Subcutaneous abdominal adipose tissue (tissue), 5 donors: ENCODE measurements around the gene QRFP.

Source experiments
- H3K27ac ChIP-seq: one replicate; pipeline ENCODE4 v1.7.0; 2013; ENCODE audit warnings: low read depth, mild to moderate bottlenecking, inconsistent platforms, low read length, moderate library complexity
- H3K27me3 ChIP-seq, 5 donors: one replicate each; pipeline ENCODE4 v1.7.0; 2013; ENCODE audit warnings: low read length in 5 of 5, inconsistent platforms in 1 of 5; ENCODE audit not compliant: control insufficient read depth in 5 of 5, insufficient read depth in 4 of 5
- H3K36me3 ChIP-seq, 5 donors: one replicate each; pipeline ENCODE4 v1.7.0; 2013; ENCODE audit warnings: low read length in 5 of 5; ENCODE audit not compliant: control insufficient read depth in 5 of 5, insufficient read depth in 5 of 5
- H3K4me1 ChIP-seq, 5 donors: one replicate each; pipeline ENCODE4 v1.7.0; 2013; ENCODE audit warnings: low read length in 5 of 5, mild to moderate bottlenecking in 3 of 5, moderate library complexity in 1 of 5; ENCODE audit not compliant: control insufficient read depth in 5 of 5, insufficient read depth in 5 of 5
- H3K4me3 ChIP-seq, 5 donors: one replicate each; pipeline ENCODE4 v1.7.0; 2013; ENCODE audit warnings: low read length in 5 of 5, low read depth in 1 of 5
- H3K9ac ChIP-seq, 5 donors: one replicate each; pipeline ENCODE4 v1.7.0; 2013; ENCODE audit warnings: low read length in 5 of 5, mild to moderate bottlenecking in 4 of 5, moderate library complexity in 3 of 5
- H3K9me3 ChIP-seq, 5 donors: one replicate each; pipeline ENCODE4 v1.7.0; 2013; ENCODE audit warnings: low read length in 5 of 5; ENCODE audit not compliant: control insufficient read depth in 5 of 5
- donor health status: healthy.
- donor health status: healthy.
- donor health status: healthy.
- donor health status: healthy.
- donor health status: healthy.

Gene QRFP

GRCh38 chr9:130903194-130904069, 6.8 kb upstream of the QRFP start:
- no peak overlapping the region for H3K4me3 ChIP-seq
- no peak overlapping the region for H3K27ac ChIP-seq
- H3K9ac ChIP-seq = no peak overlapping the region
- H3K36me3 ChIP-seq = no peaks in the 10 kb centered on the region
- peaks cover 21 to 65% (median 49%) of the 10 kb centered on the region in 5 donors for H3K27me3 ChIP-seq
- H3K9me3 ChIP-seq = no peaks in the 10 kb centered on the region
- no peaks in the 10 kb centered on the region for H3K4me1 ChIP-seq

- Histone ChIP-seq H3K27me3 (peaks cover 30 to 67% (median 58%) of the 10 kb centered on the region in 5 donors), H3K9ac (no peak overlapping the region), H3K9me3 (no peaks in the 10 kb centered on the region), H3K4me1 (no peaks in the 10 kb centered on the region), H3K36me3 (no peaks in the 10 kb centered on the region), H3K4me3 (no peak overlapping the region), H3K27ac (no peak overlapping the region)
Observed at GRCh38 chr9:130902204-130903185, 5.9 kb upstream of the QRFP start.

GRCh38 chr9:130901498-130902203, 5.0 kb upstream of the QRFP start:
- no peak overlapping the region for H3K27ac ChIP-seq
- peaks cover 30 to 67% (median 60%) of the 10 kb centered on the region in 5 donors for H3K27me3 ChIP-seq
- H3K9ac ChIP-seq = no peak overlapping the region
- H3K36me3 ChIP-seq = no peaks in the 10 kb centered on the region
- no peaks in the 10 kb centered on the region for H3K4me1 ChIP-seq
- no peak overlapping the region for H3K4me3 ChIP-seq
- no peaks in the 10 kb centered on the region for H3K9me3 ChIP-seq

- Histone ChIP-seq H3K9me3 (no peaks in the 10 kb centered on the region), H3K9ac (no peak overlapping the region), H3K36me3 (no peaks in the 10 kb centered on the region), H3K4me1 (no peaks in the 10 kb centered on the region), H3K4me3 (no peak overlapping the region), H3K27ac (no peak overlapping the region), H3K27me3 (peaks cover 30 to 62% (median 56%) of the 10 kb centered on the region in 5 donors)
Observed at GRCh38 chr9:130900701-130901497, 4.3 kb upstream of the QRFP start.

GRCh38 chr9:130899051-130899748, 2.6 kb upstream of the QRFP start:
- no peak overlapping the region for H3K4me3 ChIP-seq
- no peak overlapping the region for H3K9ac ChIP-seq
- no peaks in the 10 kb centered on the region for H3K36me3 ChIP-seq
- peaks cover 0 to 13% (median 4%) of the 10 kb centered on the region in 5 donors for H3K4me1 ChIP-seq
- H3K9me3 ChIP-seq = no peaks in the 10 kb centered on the region
- peaks cover 30 to 57% (median 51%) of the 10 kb centered on the region in 5 donors for H3K27me3 ChIP-seq
- H3K27ac ChIP-seq = no peak overlapping the region

- Histone ChIP-seq H3K27me3 (peaks cover 30 to 50% (median 44%) of the 10 kb centered on the region in 5 donors), H3K4me1 (peaks cover 0 to 20% (median 11%) of the 10 kb centered on the region in 5 donors), H3K4me3 (no peak overlapping the region), H3K27ac (no peak overlapping the region), H3K36me3 (peaks cover 0 to 2% (median under 1%) of the 10 kb centered on the region in 5 donors), H3K9ac (no peak overlapping the region), H3K9me3 (no peaks in the 10 kb centered on the region)
Observed at GRCh38 chr9:130898552-130898852, 1.9 kb upstream of the QRFP start.

GRCh38 chr9:130897848-130898551, 1.4 kb upstream of the QRFP start:
- Histone ChIP-seq H3K4me1 (peaks cover 0 to 25% (median 16%) of the 10 kb centered on the region in 5 donors), H3K27ac (no peak overlapping the region), H3K9ac (no peak overlapping the region), H3K9me3 (no peaks in the 10 kb centered on the region), H3K4me3 (no peak overlapping the region), H3K27me3 (peaks cover 30 to 45% (median 40%) of the 10 kb centered on the region in 5 donors), H3K36me3 (peaks cover 0 to 7% (median 6%) of the 10 kb centered on the region in 5 donors)

- Histone ChIP-seq H3K27me3 (peaks cover 26 to 40% (median 35%) of the 10 kb centered on the region in 5 donors), H3K9ac (no peak overlapping the region), H3K36me3 (peaks cover 0 to 13% (median 10%) of the 10 kb centered on the region in 5 donors), H3K27ac (no peak overlapping the region), H3K9me3 (no peaks in the 10 kb centered on the region), H3K4me3 (no peak overlapping the region), H3K4me1 (peaks cover 0 to 31% (median 24%) of the 10 kb centered on the region in 5 donors)
Observed at GRCh38 chr9:130897105-130897751, 616 bp upstream of the QRFP start.
